Mesenchymal stem cell (in vitro differentiated cells and primary cell): Measurements from ENCODE around the gene NMT2.
A peak's percentile ranks its signal among the peaks of the same experiment; 100 is the strongest.

ENCODE experiments used
- DNase-seq: peaks from one replicate; pipeline ENCODE4 v3.0.0-alpha.2; 2013
- H2AFZ ChIP-seq: one replicate; pipeline ENCODE4 v1.6.1; 2013; ENCODE audit warnings: low read depth, mild to moderate bottlenecking, control low read depth, inconsistent platforms, low read length, moderate library complexity
- H2AK5ac ChIP-seq: 2 replicates; pipeline ENCODE4 v1.6.1; 2013; ENCODE audit warnings: low read length, moderate library complexity, mild to moderate bottlenecking, inconsistent platforms; ENCODE audit not compliant: severe bottlenecking
- H2BK120ac ChIP-seq: one replicate; pipeline ENCODE4 v1.6.1; 2013; ENCODE audit warnings: low read depth, mild to moderate bottlenecking, inconsistent platforms, low read length, moderate library complexity
- H2BK12ac ChIP-seq, 2 experiments: one replicate each; pipeline ENCODE4 v1.6.1; 2013; ENCODE audit warnings: inconsistent platforms in 2 of 2, low read length in 2 of 2, mild to moderate bottlenecking in 2 of 2, moderate library complexity in 2 of 2, control low read depth in 1 of 2
- H2BK15ac ChIP-seq: one replicate; pipeline ENCODE4 v1.6.1; 2013; ENCODE audit warnings: mild to moderate bottlenecking, low read depth, inconsistent platforms; ENCODE audit not compliant: poor library complexity, severe bottlenecking
- H2BK5ac ChIP-seq: 2 replicates; pipeline ENCODE4 v1.6.1; 2013; ENCODE audit warnings: low read depth, mild to moderate bottlenecking, low read length, control low read depth, inconsistent platforms; ENCODE audit not compliant: poor library complexity, severe bottlenecking
- H3K14ac ChIP-seq, 2 experiments: one replicate each; pipeline ENCODE4 v1.6.1; 2013; ENCODE audit warnings: inconsistent platforms in 2 of 2, low read length in 2 of 2, control low read depth in 1 of 2, mild to moderate bottlenecking in 1 of 2, moderate library complexity in 1 of 2
- H3K18ac ChIP-seq, 2 experiments: one replicate each; pipeline ENCODE4 v1.6.1; 2013; ENCODE audit warnings: inconsistent platforms in 2 of 2, low read length in 2 of 2, control low read depth in 1 of 2, low read depth in 1 of 2, mild to moderate bottlenecking in 1 of 2
- H3K23ac ChIP-seq, 2 experiments: one replicate each; pipeline ENCODE4 v1.6.1; 2013; ENCODE audit warnings: inconsistent platforms in 2 of 2, low read length in 2 of 2, mild to moderate bottlenecking in 2 of 2, moderate library complexity in 2 of 2, control low read depth in 1 of 2
- H3K27ac ChIP-seq: 2 replicates; pipeline ENCODE4 v1.5.1; 2013; ENCODE audit warnings: mild to moderate bottlenecking, moderate library complexity, low read length, control low read depth, inconsistent platforms; ENCODE audit not compliant: poor library complexity, severe bottlenecking
- H3K27me3 ChIP-seq, 2 experiments: 2 replicates each; pipeline versions ENCODE4 v1.6.1 to v1.7.0; 2013; ENCODE audit warnings: low read length in 2 of 2, mild to moderate bottlenecking in 2 of 2, moderate library complexity in 2 of 2, control low read depth in 1 of 2, inconsistent platforms in 1 of 2; ENCODE audit not compliant: control insufficient read depth in 1 of 2, insufficient read depth in 1 of 2
- H3K36me3 ChIP-seq, 2 experiments: 2 replicates each; pipeline versions ENCODE4 v1.6.1 to v1.7.0; 2013; ENCODE audit warnings: low read length in 2 of 2, control low read depth in 1 of 2, inconsistent platforms in 1 of 2, low read depth in 1 of 2, mild to moderate bottlenecking in 1 of 2; ENCODE audit not compliant: insufficient read depth in 2 of 2, control insufficient read depth in 1 of 2
- H3K4ac ChIP-seq, 2 experiments: one replicate each; pipeline ENCODE4 v1.6.1; 2013; ENCODE audit warnings: inconsistent platforms in 2 of 2, low read length in 2 of 2, mild to moderate bottlenecking in 2 of 2, moderate library complexity in 2 of 2, control low read depth in 1 of 2, low read depth in 1 of 2
- H3K4me1 ChIP-seq: 2 replicates; pipeline ENCODE4 v1.6.1; 2013; ENCODE audit warnings: low read depth, low read length, control low read depth; ENCODE audit not compliant: control insufficient read depth, insufficient read depth
- H3K4me2 ChIP-seq: 2 replicates; pipeline ENCODE4 v1.6.1; 2013; ENCODE audit warnings: low read length, mild to moderate bottlenecking, inconsistent platforms; ENCODE audit not compliant: poor library complexity, severe bottlenecking
- H3K4me3 ChIP-seq, 2 experiments: 2 replicates each; pipeline versions ENCODE4 v1.5.1 to v1.7.0; 2013; ENCODE audit warnings: low read length in 2 of 2, mild to moderate bottlenecking in 2 of 2, control low read depth in 1 of 2, low read depth in 1 of 2; ENCODE audit not compliant: insufficient read depth in 1 of 2
- H3K79me1 ChIP-seq: replicated peaks from 2 replicates; pipeline ENCODE4 v1.6.1; 2013; ENCODE audit warnings: mild to moderate bottlenecking, control low read depth, low read length, inconsistent platforms; ENCODE audit not compliant: poor library complexity, severe bottlenecking
- H3K9ac ChIP-seq: 2 replicates; pipeline ENCODE4 v1.7.0; 2013; ENCODE audit warnings: mild to moderate bottlenecking, low read length, moderate library complexity
- H3K9me3 ChIP-seq: 2 replicates; pipeline ENCODE4 v1.7.0; 2013; ENCODE audit warnings: mild to moderate bottlenecking, low read length; ENCODE audit not compliant: control insufficient read depth
- H4K8ac ChIP-seq: one replicate; pipeline ENCODE4 v1.6.1; 2013; ENCODE audit warnings: inconsistent platforms, mild to moderate bottlenecking, low read length, moderate library complexity
- H4K91ac ChIP-seq: one replicate; pipeline ENCODE4 v1.6.1; 2013; ENCODE audit warnings: mild to moderate bottlenecking, low read length, inconsistent platforms
- WGBS: methylation state at CpG from one replicate; pipeline ENCODE4 v1.1.7; 2013; ENCODE audit warnings: mixed read lengths; 5-methylcytosine and 5-hydroxymethylcytosine counted together

Gene NMT2

DNA sequence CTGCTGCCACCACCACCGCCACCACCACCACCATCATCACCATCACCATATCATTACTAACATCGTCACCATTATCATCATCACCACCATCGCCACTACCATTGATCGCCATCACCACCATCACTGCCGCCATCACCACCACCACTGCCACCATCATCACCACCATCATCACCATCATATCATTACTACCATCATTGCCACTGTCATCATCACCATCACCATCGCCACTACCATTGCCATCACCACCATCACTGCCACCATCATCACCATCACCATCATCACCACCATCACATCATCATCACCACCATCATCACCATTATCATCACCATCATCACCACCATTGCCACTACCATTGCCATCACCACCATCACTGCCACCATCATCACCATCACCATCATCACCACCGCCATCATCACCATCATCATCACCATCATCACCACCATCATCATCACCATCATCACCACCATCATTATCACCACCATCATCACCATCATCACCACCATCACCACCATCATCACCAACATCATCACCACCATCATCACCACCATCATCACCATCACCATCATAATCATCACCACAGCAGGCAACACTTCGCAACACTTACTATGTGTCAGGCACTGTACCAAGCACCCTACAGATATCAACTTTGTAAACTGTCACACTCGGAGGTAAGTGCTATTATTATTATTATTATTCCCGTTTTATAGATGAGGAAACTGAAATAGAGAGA, 19.3 kb downstream of the NMT2 start:
- no peak overlapping the region for H3K14ac ChIP-seq
- H2AFZ ChIP-seq = no peak overlapping the region
- DNase-seq = no peak
- H3K36me3 ChIP-seq = peaks cover 0 to 4% of the 10 kb centered on the region in 2 experiments
- H2BK15ac ChIP-seq = no peak overlapping the region
- H4K91ac ChIP-seq = peak overlapping the region; percentile 6
- no peak overlapping the region for H3K23ac ChIP-seq
- H3K4me3 ChIP-seq = no peak overlapping the region
- H3K9ac ChIP-seq = no peak overlapping the region
- H3K79me1 ChIP-seq = peaks cover 37% of the 10 kb centered on the region
- no peak overlapping the region for H2BK120ac ChIP-seq
- no peak overlapping the region for H2BK5ac ChIP-seq
- no peak overlapping the region for H4K8ac ChIP-seq
- H3K18ac ChIP-seq = no peak overlapping the region
- no peak overlapping the region for H2BK12ac ChIP-seq
- no peaks in the 10 kb centered on the region for H3K27me3 ChIP-seq
- no peaks in the 10 kb centered on the region for H3K9me3 ChIP-seq
- no peak overlapping the region for H3K4ac ChIP-seq
- 94% methylated on average over 8 of the region's 10 CpGs for WGBS
- H3K4me2 ChIP-seq = no peak overlapping the region
- peaks cover 2% of the 10 kb centered on the region for H3K4me1 ChIP-seq
- H2AK5ac ChIP-seq = no peak overlapping the region
- H3K27ac ChIP-seq = no peak overlapping the region

DNA sequence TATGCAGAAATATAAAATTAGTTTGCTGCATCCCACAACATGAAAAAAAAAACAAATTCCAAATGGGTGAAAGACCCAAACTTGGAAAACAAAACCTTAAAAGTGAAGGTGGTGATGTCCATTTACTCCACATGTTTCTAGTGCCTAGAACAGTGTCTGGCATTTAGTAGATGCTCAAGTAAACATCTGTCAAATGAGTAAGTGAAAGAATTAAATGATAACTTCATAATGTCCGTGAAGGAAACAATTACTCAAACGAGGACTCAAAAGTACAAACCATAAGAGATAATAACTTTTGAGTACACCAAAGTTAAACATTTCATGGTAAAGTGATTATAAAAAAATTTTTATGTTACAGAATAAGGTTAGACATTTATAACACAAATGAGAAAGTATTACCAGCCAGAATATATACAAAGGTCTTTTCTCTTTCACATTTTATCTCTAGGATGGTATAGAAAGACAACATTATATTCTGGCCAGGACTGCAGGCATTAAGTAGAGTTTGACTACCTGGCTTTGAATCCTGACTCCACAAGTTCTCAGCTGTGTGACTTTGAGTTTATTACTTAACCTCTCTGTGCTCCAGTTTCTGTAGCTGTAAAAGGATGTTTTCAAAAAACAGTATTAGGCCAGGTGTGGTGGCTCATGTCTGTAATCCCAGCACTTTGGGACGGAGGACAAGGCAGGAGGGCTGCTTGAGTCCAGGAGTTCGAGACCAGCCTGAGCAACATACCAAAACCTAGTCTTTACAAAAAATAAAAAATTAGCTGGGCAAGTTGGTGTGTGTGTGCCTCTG, 20.7 kb downstream of the NMT2 start:
- Histone ChIP-seq H3K27ac (no peak overlapping the region), H3K9me3 (no peaks in the 10 kb centered on the region), H2AK5ac (no peak overlapping the region), H2AFZ (no peak overlapping the region), H3K14ac (no peak overlapping the region), H3K79me1 (peaks cover 32% of the 10 kb centered on the region), H2BK15ac (no peak overlapping the region), H3K4ac (no peak overlapping the region), H2BK12ac (no peak overlapping the region), H3K4me3 (no peak overlapping the region), H2BK120ac (no peak overlapping the region), H2BK5ac (no peak overlapping the region), H3K4me1 (peaks cover 2% of the 10 kb centered on the region), H3K4me2 (no peak overlapping the region), H4K8ac (no peak overlapping the region), H3K23ac (no peak overlapping the region), H3K36me3 (no peaks in the 10 kb centered on the region), H3K18ac (no peak overlapping the region), H4K91ac (no peak overlapping the region), H3K27me3 (no peaks in the 10 kb centered on the region), H3K9ac (no peak overlapping the region)
- no peak for DNase-seq
- no CpG with 5 or more reads among the region's 4 CpGs for WGBS

DNA sequence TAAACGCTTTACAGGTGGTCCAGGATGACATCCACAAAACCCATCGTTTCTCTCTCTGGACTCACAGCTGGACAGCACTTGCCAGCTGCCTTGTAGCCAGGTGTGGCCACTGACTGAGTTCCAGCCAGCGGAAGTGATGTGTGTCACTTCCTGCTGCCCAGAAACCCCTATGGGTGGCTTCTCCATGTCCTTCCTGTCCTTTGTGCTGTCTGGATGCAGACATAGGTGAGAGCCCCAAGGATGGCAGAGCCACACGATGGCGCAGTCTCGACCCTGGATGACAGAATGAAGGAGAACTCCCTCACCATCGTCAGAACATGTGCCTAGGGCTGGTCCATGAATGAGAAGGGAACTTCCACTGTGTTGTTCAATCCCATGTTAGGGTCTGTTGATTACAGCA, 22.1 kb downstream of the NMT2 start:
- DNase-seq = no peak
- H2BK120ac ChIP-seq = no peak overlapping the region
- H3K27me3 ChIP-seq = no peaks in the 10 kb centered on the region
- H2AFZ ChIP-seq = no peak overlapping the region
- H3K9ac ChIP-seq = no peak overlapping the region
- no peak overlapping the region for H3K23ac ChIP-seq
- peaks cover 26% of the 10 kb centered on the region for H3K79me1 ChIP-seq
- H3K18ac ChIP-seq = no peak overlapping the region
- H2BK15ac ChIP-seq = no peak overlapping the region
- H3K36me3 ChIP-seq = no peaks in the 10 kb centered on the region
- no peak overlapping the region for H3K27ac ChIP-seq
- no peak overlapping the region for H3K4me2 ChIP-seq
- H3K14ac ChIP-seq = no peak overlapping the region
- no peak overlapping the region for H3K4me3 ChIP-seq
- H4K91ac ChIP-seq = no peak overlapping the region
- no peak overlapping the region for H2AK5ac ChIP-seq
- peaks cover 5% of the 10 kb centered on the region for H3K4me1 ChIP-seq
- no peak overlapping the region for H2BK12ac ChIP-seq
- no peak overlapping the region for H4K8ac ChIP-seq
- no peak overlapping the region for H3K4ac ChIP-seq
- WGBS = 81% methylated on average over 7 of the region's 7 CpGs
- H2BK5ac ChIP-seq = no peak overlapping the region
- H3K9me3 ChIP-seq = no peaks in the 10 kb centered on the region

DNA sequence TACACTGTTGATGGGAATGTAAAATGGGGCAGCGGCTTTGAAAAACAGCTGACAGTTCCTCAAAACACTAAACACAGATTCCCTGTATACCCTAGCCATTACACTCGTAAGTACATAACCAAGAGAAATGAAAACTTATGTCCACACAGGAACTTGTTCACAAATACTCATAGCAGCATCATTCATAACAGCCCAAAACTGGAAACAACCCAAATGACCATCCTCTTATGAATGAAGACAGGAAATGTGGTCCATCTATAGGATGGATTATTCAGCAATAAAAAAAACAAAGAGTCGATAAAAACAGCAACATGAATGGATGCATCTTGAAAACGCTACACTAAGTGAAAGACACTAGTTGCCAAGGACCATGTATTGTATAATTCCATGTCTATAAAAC, 23.7 kb downstream of the NMT2 start:
- H3K4me1 ChIP-seq = peaks cover 5% of the 10 kb centered on the region
- H3K27ac ChIP-seq = no peak overlapping the region
- peaks cover 18% of the 10 kb centered on the region for H3K79me1 ChIP-seq
- no peak overlapping the region for H3K4me3 ChIP-seq
- no peak overlapping the region for H3K14ac ChIP-seq
- H3K4ac ChIP-seq = no peak overlapping the region
- H2BK120ac ChIP-seq = no peak overlapping the region
- no peak for DNase-seq
- no peak overlapping the region for H3K23ac ChIP-seq
- no peak overlapping the region for H2BK12ac ChIP-seq
- no peak overlapping the region for H2AFZ ChIP-seq
- no peaks in the 10 kb centered on the region for H3K9me3 ChIP-seq
- H3K4me2 ChIP-seq = no peak overlapping the region
- no peak overlapping the region for H3K18ac ChIP-seq
- 100% methylated on average over 3 of the region's 4 CpGs for WGBS
- H2AK5ac ChIP-seq = no peak overlapping the region
- H4K91ac ChIP-seq = no peak overlapping the region
- no peak overlapping the region for H2BK5ac ChIP-seq
- H4K8ac ChIP-seq = no peak overlapping the region
- H2BK15ac ChIP-seq = no peak overlapping the region
- peaks cover 4 to 5% of the 10 kb centered on the region in 2 experiments for H3K36me3 ChIP-seq
- no peak overlapping the region for H3K9ac ChIP-seq
- H3K27me3 ChIP-seq = no peaks in the 10 kb centered on the region
